GM12891 (cell line): ENCODE data around the gene TRPT1.

Experiments
- PAX5 ChIP-seq: IDR thresholded peaks from 2 replicates; pipeline ENCODE4 v1.6.1; 2011; ENCODE audit warnings: low read length, moderate library complexity, mild to moderate bottlenecking; ENCODE audit not compliant: insufficient read depth, severe bottlenecking
- POLR2A ChIP-seq: IDR thresholded peaks from 2 replicates; pipeline ENCODE4 v1.6.1; 2011; ENCODE audit warnings: low read depth, low read length, control low read depth
- POLR2AphosphoS5 ChIP-seq: IDR thresholded peaks from 2 replicates; pipeline ENCODE4 v1.6.1; 2011; ENCODE audit warnings: low read depth, low read length, control low read depth
- SPI1 ChIP-seq: IDR thresholded peaks from 2 replicates; pipeline ENCODE4 v1.6.1; 2011; ENCODE audit warnings: low read depth, low read length, control low read depth
- TAF1 ChIP-seq: IDR thresholded peaks from 2 replicates; pipeline ENCODE4 v1.6.1; 2011; ENCODE audit warnings: low read depth, low read length, control low read depth

DNA sequence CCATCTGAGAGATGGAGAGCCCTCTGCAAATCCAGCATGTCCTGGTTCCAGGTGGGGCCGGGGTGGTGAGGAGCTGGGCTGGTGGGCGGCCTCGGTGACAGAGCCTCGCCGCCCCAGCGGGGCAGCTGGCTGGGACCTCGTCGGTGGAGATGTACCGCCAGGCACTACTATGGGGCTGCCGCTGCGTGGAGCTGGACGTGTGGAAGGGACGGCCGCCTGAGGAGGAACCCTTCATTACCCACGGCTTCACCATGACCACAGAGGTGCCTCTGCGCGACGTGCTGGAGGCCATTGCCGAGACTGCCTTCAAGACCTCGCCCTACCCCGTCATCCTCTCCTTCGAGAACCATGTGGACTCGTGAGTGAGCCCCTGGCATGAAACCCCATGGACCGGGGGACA is 32.4 kb upstream of the TRPT1 start:
- TF ChIP-seq POLR2A (no peak), PAX5 (no peak), TAF1 (no peak), POLR2AphosphoS5 (no peak), SPI1 (no peak)
